ENCODE data around the gene XCL1.
"Not testable (repeated sequence)": the region's sequence is repeated elsewhere in the genome, so short reads cannot be mapped to it uniquely, and the experiment has no call there.

Gene XCL1

GRCh38 chr1:168583571-168583970, 7.2 kb downstream of the XCL1 start:
- DNase-seq (ENCODE audit: low read depth), result peak; percentile 62
- TF ChIP-seq, protein P1, sequence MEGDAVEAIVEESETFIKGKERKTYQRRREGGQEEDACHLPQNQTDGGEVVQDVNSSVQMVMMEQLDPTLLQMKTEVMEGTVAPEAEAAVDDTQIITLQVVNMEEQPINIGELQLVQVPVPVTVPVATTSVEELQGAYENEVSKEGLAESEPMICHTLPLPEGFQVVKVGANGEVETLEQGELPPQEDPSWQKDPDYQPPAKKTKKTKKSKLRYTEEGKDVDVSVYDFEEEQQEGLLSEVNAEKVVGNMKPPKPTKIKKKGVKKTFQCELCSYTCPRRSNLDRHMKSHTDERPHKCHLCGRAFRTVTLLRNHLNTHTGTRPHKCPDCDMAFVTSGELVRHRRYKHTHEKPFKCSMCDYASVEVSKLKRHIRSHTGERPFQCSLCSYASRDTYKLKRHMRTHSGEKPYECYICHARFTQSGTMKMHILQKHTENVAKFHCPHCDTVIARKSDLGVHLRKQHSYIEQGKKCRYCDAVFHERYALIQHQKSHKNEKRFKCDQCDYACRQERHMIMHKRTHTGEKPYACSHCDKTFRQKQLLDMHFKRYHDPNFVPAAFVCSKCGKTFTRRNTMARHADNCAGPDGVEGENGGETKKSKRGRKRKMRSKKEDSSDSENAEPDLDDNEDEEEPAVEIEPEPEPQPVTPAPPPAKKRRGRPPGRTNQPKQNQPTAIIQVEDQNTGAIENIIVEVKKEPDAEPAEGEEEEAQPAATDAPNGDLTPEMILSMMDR (IDR thresholded peaks at IDR 0.05; ENCODE audit: insufficient read depth, low read depth, low read length, missing control alignments), result no peak
- H3K4me3 ChIP-seq (ENCODE audit: low read length), result no peak overlapping the region

DNA sequence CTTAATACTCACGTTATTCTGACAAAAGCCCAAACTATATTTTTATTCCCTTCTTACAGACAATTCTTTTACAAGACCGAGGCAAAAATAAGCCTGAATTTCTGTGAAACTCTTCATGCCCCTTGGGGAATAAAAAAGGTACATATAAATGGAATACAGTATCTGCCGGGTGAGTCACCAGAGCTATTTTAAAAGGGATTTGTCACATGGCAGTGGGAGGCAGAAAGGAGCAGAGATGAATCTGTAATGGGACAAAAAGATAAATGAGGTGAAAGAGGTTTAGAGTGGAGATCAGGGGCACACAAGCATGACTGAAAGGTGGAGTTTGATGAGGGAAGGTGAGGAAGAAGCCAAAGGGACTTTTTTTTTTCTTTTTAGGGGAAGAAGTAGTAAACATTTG, 8.8 kb downstream of the XCL1 start:
- TF ChIP-seq, protein P1 (IDR thresholded peaks at IDR 0.05; ENCODE audit: insufficient read depth, low read depth, low read length, missing control alignments), result no peak
- DNase-seq (ENCODE audit: low read depth), result peak; percentile 51
- no peak overlapping the region for H3K4me3 ChIP-seq (ENCODE audit: low read length)

- TF ChIP-seq, protein P1 (IDR thresholded peaks at IDR 0.05; ENCODE audit: insufficient read depth, low read depth, low read length, missing control alignments), result no peak
- H3K4me3 ChIP-seq (ENCODE audit: low read length), result no peak overlapping the region
- DNase-seq (ENCODE audit: low read depth), result peak; percentile 44
These were observed 9.5 kb downstream of the XCL1 start for GRCh38 chr1:168585937-168586336.

GRCh38 chr1:168589167-168589566, 12.8 kb downstream of the XCL1 start:
- no peak overlapping the region for H3K4me3 ChIP-seq (ENCODE audit: low read length)
- no peak for DNase-seq (ENCODE audit: low read depth)
- TF ChIP-seq, protein P1 (IDR thresholded peaks at IDR 0.05; ENCODE audit: insufficient read depth, low read depth, low read length, missing control alignments), result no peak

GRCh38 chr1:168591066-168591465, 14.7 kb downstream of the XCL1 start:
- no peak overlapping the region for H3K4me3 ChIP-seq (ENCODE audit: low read length)
- no peak for DNase-seq (ENCODE audit: low read depth)
- TF ChIP-seq, protein P1 (IDR thresholded peaks at IDR 0.05; ENCODE audit: insufficient read depth, low read depth, low read length, missing control alignments), result no peak

DNA sequence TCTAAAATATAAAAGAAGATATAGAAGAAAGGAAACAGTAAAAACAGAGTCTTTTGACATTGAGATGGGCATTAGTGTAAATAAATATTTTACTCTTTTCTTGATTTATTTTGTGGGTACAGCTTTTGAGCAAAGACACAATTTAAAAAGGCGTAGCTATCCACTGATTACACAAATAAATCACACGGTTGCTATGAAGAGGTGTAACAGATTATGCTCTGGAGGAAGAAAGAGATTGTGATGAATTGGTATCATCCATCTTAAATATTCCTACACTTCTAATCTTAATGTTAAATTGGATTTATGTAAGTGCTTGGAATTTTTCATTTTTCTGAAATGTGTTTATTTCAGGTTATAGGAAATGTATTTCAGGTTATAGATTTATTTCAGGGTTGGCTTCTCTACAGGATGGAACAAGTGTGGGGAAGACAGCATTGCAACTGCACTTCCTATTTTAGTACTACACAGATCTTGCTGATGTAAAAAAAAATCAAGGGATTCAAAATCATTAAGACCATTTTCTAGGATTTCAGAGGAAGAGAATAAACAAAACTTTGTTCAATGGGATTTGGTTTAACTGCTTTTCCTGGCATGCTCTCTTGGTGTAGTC, 15.3 kb downstream of the XCL1 start:
- no peak overlapping the region for H3K4me3 ChIP-seq (ENCODE audit: low read length)
- DNase-seq (ENCODE audit: low read depth), result no peak
- TF ChIP-seq, protein P1 (IDR thresholded peaks at IDR 0.05; ENCODE audit: insufficient read depth, low read depth, low read length, missing control alignments), result no peak

DNA sequence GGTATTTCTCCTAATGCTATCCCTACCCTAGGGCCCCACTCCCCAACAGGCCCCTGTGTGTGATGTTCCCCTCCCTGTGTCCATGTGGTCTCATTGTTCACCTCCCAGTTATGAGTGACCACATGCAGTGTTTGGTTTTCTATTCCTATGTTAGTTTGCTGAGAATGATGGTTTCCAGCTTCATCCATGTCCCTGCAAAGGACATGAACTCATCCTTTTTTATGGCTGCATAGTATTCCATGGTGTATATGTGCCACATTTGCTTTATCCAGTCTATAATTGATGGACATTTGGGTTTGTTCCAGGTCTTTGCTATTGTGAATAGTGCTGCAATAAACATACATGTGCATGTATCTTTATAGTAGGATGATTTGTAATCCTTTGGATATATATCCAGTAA, 19.0 kb downstream of the XCL1 start:
- DNase-seq (ENCODE audit: low read depth); H3K4me3 ChIP-seq (ENCODE audit: low read length): not testable (repeated sequence)

All from epithelial cell of esophagus (primary cell).